Measurements from ENCODE around the gene FRAS1. TPM values are rescaled to one million over a fixed set of nuclear protein-coding genes. Genes with fewer than 3 reads are reported as not detected.

FRAS1 gene
- total and polyA plus RNA-seq, 9 of the 15 experiments (the other 6 are each of a cell fraction or from before 2014, with no cell fraction given), result under 0.01 to 0.11 (median 0.04) TPM; not detected in 2

DNA sequence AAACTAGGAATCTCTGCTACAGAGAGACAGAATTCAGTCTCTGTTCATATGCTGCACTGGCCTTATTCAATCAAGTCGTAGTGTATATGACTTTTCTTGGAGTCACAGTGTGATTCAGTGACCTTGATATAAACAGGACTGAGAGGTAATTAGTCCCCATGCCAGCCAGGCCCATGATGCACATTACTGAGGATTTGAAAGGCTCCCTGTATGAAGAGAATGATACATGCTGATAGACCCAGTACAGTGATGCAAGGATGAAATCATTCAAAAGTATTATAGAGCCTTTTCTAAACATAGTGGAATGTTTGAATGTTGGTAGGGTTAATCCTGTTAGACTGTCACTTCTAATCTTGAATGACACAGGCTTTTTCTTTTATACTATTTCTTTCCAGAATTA is 528.5 kb downstream of the FRAS1 start:
- no TSS peak for BruUV-seq (replicated peaks)

More for the DNA sequence above, 528.5 kb downstream of the FRAS1 start:
- H3K36me3 ChIP-seq (ENCODE audit: control insufficient read depth, insufficient read depth, low read length), result no peaks in the 10 kb centered on the region
- DNase-seq (ENCODE audit: extremely low read depth in 1 of 4, low spot score in 3 of 4) (no peak), ATAC-seq (no peak), FAIRE-seq (no peak)
- peak overlapping the region; percentile 75 for H2AFZ ChIP-seq (ENCODE audit: low read depth, low read length)
- ChIA-PET POLR2A (interaction anchor here (1.4 kb wide), 1 partner anchor 14 kb away, joined by 3 read pairs; no protein-coding TSS in a partner anchor), CTCF (ENCODE audit: low intra/inter-chr PET ratio) (no interaction called here)
- H3K9ac ChIP-seq (ENCODE audit: insufficient read depth in 1 of 2, low read depth in 2 of 2, low read length in 2 of 2), result no peak overlapping the region
- H3K9me1 ChIP-seq (ENCODE audit: control insufficient read depth, insufficient read depth, low read length), result no peaks in the 10 kb centered on the region
- intact Hi-C loops (cut with micrococcal nuclease) (no loop called here), in situ Hi-C loops (cut with MboI) (no loop called here)
- 0% methylated on average over 1 of the region's 1 CpG for WGBS (ENCODE audit: insufficient coverage, low coverage, missing lambda C conversion rate)
- peaks cover 0 to 13% of the 10 kb centered on the region in 2 experiments; a peak in 3 of 5 replicates for H3K4me1 ChIP-seq (replicated peaks in 1 of 2; ENCODE audit: control insufficient read depth in 2 of 2, insufficient read depth in 2 of 2, low read length in 2 of 2)
- no peak overlapping the region for H3K4me3 ChIP-seq
- H3K79me2 ChIP-seq (ENCODE audit: control insufficient read depth, insufficient read depth, low read length), result no peaks in the 10 kb centered on the region
- no peak for TF ChIP-seq HDAC6 (IDR thresholded peaks at IDR 0.05; ENCODE audit: low read depth, low read length)
- TF ChIP-seq, protein P1, sequence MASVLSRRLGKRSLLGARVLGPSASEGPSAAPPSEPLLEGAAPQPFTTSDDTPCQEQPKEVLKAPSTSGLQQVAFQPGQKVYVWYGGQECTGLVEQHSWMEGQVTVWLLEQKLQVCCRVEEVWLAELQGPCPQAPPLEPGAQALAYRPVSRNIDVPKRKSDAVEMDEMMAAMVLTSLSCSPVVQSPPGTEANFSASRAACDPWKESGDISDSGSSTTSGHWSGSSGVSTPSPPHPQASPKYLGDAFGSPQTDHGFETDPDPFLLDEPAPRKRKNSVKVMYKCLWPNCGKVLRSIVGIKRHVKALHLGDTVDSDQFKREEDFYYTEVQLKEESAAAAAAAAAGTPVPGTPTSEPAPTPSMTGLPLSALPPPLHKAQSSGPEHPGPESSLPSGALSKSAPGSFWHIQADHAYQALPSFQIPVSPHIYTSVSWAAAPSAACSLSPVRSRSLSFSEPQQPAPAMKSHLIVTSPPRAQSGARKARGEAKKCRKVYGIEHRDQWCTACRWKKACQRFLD (CRISPR knock-in tag; IDR thresholded peaks at IDR 0.05), result 0 out of 2 replicates have a peak, but pooled peaks have one; percentile 35
- 0 out of 2 replicates have a peak, but pooled peaks have one; percentile 16 for TF ChIP-seq BACH1 (tag; IDR thresholded peaks at IDR 0.05)
- no peak for TF ChIP-seq ADNP (tag; IDR thresholded peaks at IDR 0.05)
- TF ChIP-seq, protein P2, sequence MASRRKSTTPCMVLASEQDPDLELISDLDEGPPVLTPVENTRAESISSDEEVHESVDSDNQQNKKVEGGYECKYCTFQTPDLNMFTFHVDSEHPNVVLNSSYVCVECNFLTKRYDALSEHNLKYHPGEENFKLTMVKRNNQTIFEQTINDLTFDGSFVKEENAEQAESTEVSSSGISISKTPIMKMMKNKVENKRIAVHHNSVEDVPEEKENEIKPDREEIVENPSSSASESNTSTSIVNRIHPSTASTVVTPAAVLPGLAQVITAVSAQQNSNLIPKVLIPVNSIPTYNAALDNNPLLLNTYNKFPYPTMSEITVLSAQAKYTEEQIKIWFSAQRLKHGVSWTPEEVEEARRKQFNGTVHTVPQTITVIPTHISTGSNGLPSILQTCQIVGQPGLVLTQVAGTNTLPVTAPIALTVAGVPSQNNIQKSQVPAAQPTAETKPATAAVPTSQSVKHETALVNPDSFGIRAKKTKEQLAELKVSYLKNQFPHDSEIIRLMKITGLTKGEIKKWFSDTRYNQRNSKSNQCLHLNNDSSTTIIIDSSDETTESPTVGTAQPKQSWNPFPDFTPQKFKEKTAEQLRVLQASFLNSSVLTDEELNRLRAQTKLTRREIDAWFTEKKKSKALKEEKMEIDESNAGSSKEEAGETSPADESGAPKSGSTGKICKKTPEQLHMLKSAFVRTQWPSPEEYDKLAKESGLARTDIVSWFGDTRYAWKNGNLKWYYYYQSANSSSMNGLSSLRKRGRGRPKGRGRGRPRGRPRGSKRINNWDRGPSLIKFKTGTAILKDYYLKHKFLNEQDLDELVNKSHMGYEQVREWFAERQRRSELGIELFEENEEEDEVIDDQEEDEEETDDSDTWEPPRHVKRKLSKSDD (conservative IDR thresholded peaks at IDR 0.05; ENCODE audit: low read length), result no peak
- TF ChIP-seq ZNF134 (CRISPR knock-in tag; conservative IDR thresholded peaks at IDR 0.05), result no peak
- H4K20me1 ChIP-seq (replicated peaks; ENCODE audit: control insufficient read depth, insufficient read depth, low read length), result no peaks in the 10 kb centered on the region
- peak overlapping the region; percentile 33; the same call in 1 of the 3 replicates for H3K27ac ChIP-seq (ENCODE audit: extremely low read depth, low read depth, low read length)
- H3K4me2 ChIP-seq (ENCODE audit: insufficient read depth, low read length), result peak overlapping the region; percentile 14; the same call in 1 of the 2 replicates
- no peaks in the 10 kb centered on the region for H3K9me3 ChIP-seq (replicated peaks; ENCODE audit: control insufficient read depth, insufficient read depth, low read depth, low read length)
- H3K27me3 ChIP-seq (ENCODE audit: control insufficient read depth in 2 of 2, insufficient read depth in 2 of 2, low read length in 2 of 2), result no peaks in the 10 kb centered on the region
